CD4-positive, alpha-beta T cell treated with Interleukin-15 for 1 hour (primary cell): ENCODE measurements around the gene C9orf78.

ENCODE experiments used
- DNase-seq: peaks from one replicate; pipeline ENCODE4 v3.0.0-alpha.2; 2020

Gene C9orf78

DNA sequence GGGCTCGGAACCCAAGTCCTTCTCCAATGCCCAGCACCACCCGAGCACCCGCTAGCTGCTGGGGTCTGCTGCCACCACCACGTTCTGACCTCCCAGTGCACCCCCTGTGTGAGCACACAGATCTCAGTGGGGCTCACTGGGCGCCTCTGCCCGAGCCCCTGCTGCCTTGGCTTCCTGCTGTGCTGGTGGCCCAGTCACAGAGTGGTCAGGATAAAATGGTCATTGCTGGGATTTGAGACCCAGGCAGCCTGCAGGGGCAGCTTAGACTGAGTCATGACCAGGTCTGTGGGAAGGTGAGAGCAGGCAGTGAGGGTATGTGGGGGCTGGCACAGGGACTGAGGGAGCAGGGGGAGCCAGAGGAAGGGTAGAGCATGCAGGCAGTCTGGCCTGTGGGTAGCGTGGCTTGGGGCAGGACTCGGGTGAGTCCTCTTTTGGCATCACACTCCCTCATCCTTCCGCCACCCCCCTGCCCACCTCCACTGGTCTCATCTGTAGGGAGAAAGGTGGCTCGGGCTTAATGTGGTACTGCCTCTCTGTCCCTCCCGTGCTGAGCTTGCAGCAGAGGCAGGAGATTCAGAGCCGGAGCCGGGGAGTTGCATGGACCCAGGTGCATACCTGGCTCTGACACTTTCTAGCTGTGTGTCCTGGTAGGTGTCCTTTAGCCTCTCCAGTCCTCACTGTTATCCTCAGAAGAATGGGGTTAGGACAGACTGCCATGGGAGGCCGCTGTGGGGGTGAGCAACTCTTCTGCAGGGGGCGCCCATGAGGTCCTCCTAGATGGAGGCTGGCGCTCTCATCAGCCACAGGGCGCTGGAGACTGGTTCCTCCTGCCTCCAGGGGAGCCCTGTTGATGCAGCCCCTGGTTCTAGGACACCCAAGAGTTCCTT lies 32.3 kb upstream of the C9orf78 start:
- no peak for DNase-seq

DNA sequence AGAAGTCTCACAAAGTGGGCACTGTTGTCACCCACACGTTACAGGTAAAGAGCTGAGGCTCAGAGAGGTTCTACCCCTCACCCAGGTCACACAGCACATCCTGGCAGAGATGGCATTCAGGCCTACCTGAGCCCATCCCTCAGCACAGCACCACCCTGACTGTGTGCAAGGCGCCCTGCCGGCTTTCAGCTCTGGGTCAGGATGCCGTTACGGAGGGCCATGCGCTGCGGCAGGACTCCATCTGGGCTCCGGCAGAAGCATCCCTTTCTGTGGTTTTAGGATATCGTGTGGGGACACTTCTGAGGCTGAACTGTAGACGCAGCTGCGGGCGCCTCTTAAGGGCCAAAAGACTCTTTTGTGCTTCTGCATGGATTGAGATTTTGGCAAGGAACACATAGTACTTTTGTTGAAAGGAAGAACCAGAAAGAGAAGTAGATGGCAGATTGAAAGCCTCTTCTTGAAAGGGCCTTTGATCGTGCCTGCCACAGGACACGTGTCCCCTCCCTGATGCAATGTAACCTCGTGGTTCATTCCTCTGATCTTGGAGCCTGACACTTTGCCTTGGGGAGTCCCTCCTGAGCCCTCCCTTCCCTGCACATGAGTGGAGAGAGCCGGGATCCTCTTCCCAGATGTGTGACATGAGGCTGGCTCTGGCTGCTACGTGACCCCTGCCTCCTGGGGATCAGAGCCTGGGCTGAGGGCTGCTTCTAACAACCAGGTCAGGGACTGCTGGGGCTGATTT lies 31.5 kb upstream of the C9orf78 start:
- peak; percentile 54 for DNase-seq

DNA sequence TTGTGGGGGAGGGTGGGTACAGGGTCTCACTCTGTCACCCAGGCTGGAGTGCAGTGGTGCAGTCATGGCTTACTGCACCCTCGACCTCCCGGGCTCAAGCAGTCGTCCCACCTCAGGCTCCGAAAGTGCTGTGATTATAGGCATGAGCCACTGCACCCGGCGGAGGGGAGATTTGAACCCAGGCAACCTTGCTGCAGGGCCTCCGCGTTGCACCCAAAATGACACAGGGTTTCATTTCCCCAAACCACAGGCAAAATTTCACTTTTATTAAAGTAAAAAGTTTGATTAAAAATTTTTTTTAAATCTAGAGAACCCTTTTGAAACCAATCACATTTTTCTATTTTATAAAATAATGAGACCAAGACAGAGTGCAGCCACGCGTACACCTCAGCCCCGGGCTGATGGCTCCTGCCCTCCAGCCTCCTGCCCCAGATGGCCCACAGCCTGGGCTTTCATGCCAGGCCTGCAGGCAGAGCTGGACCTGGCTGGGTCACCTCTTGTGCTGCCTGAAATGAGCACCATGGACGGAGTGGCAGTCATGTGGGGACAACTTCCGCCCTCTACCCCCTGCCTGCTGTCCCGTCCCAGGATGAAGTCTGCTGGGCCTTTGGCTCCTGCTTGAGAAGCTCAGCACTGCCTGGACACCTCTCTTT lies 30.7 kb upstream of the C9orf78 start:
- no peak for DNase-seq

DNA sequence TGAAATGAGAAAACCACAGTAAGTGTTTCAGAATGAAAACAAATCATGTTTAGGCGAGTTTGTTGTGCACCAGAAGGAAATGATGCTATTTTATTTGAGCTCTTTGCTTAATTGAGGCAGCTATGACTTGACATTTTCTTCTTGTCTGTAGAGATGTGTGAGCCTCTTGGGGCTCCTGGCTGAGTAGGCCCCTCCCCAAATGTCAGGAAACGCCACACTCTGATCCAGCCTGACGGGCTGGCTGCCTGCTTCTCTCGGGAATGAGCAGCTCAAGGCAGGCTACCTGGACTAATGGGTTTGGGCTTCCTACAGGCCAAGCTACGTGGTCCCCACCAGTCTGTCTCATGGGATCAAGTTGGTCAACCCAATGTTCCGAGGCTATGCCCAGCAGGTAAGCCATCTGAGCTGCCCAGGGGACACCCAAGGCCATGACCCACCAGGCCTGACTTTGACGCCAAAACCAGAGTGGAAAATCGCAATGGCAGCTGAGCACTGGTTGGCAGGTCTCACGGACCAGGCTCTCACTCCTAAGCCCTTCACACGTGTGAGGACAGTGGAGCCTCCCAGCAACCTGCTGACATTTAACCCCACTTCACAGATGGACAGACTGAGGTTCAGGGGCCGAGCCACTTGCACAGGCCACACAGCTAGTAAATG lies 30.0 kb upstream of the C9orf78 start:
- DNase-seq, result no peak

DNA sequence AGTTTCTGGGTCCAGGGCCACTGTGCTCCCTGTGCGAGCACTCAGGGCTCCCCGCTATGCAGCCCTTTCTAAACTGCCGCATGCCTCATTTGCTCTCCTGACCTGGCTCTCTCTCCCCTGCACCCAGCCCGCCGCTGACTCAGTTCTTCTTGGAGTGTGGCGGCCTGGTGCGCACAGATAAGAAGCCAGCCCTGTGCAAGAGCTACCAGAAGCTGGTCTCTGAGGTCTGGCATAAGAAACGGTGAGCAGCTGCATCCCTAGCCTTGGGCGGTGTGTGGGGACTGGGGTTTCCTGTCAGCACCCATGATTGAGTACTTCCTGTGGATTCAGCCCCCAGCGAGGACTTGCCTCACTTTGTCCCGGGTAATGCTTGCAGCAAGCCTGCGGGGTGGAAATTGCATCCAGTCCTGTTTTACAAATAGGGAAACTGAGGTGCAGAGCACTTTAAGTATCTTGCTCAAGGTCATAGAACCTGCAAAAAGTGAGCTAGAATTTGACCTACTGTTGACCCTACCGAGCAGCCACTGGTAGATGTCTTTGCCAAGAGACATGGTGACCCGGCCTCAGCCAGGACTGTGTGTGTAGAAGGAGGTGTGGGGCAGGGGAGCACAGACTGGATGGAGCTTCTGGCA lies 28.1 kb upstream of the C9orf78 start:
- DNase-seq, result peak; percentile 50

DNA sequence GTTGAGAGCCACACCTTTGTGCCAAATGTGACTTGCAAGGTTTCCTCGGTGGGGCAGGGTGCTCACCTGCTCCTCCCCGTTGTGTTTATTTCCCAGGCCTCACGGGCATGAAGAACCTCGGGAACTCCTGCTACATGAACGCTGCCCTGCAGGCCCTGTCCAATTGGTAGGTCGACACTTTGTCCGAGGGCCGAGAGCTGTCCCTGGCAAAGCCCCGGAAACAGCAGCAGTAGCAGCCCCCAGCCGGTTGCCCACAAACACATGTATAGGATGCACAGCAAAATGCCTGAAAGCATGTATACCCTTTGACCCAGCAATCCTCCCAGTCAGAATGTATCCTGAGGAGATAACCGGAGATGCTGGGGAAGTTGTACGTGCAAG lies 26.4 kb upstream of the C9orf78 start:
- DNase-seq, result no peak

DNA sequence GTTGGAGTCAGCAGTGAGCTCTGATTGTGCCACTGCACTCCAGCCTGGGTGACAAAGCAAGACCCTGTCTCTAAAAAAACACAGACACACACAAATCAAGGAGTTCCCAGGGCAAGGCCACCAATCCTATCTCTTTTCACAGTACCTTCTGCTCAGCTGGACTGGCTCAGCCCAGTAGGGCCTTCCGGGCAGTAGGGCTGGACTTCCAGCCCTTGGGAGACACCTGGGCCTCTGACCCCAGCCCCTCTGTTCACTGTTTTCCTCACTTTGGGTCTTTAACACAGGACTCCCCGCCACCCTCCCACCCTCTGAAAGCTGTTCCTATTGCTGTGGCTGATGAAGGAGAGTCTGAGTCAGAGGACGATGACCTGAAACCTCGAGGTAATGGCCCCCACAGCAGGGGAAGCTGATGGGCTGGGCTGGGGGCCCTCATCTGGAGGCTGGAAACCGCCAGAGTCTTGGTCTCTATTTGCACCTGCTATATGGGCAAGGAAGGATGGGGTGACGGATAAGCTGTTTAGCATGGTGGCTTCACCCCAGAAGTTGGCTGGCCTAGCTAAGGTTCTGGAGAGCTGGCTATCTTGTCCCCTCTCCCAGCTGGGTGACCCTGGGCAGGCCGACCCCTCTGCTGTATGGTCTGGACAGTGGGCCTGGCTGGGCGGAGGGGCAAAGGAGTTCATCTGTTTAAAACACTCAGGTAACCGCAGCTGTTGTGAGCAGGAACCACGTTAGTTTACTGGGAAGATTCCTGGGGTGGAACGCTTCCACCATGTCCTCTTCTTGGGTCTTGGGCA lies 25.8 kb upstream of the C9orf78 start:
- DNase-seq, result no peak

DNA sequence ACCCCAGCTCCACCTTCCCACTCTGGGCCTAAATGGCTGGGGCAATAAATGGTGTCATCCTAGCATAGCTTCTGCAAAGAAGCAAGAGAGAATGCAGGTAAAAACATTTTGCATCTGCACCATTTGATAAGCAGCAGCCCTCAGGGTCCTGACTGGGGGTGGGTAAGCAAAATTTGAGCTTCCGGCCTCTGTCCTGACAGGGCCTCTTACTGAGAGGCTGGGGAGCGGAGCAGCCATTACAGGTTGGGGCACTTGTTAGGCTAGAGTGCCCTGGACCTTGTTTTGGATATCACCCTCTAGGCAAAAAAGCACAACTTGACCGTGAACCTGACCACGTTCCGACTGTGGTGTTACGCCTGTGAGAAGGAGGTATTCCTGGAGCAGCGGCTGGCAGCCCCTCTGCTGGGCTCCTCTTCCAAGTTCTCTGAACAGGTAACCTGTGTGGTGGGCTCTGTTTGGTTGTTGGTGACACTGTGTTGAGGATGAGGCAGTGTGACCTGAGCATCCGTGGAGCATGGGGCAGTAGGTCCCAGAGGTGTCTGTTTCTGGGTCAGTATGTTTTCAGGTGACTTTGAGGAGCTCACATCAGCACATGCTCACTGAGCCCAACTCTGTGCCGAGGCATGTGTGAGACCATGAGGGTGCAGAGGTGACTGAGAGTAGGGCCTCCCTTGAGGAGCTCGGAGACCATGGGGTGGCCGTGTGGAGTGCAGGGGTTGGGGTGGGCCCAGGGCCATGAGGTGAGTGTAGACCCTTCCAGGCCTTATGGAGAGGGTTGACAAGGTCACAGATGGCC lies 23.3 kb upstream of the C9orf78 start:
- no peak for DNase-seq

DNA sequence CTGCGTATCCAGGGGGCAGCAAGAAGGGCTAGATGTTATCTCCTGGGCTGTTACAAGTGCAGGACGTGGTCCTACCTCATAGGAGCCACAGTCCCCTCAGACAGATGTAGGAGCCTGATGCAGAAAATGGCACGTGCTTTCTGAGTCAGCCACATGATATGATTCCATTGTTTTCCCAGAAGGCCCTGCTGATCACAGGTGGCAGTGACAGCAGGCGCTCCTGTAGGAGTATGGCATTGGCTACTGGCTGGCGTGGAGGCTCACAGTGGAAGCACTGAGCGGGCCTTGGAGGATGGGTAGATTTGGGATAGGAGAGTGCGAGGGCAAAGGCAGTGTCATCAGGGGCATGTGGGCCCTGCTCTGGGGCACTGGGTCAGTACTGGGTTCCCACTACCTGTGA lies 22.1 kb upstream of the C9orf78 start:
- no peak for DNase-seq

DNA sequence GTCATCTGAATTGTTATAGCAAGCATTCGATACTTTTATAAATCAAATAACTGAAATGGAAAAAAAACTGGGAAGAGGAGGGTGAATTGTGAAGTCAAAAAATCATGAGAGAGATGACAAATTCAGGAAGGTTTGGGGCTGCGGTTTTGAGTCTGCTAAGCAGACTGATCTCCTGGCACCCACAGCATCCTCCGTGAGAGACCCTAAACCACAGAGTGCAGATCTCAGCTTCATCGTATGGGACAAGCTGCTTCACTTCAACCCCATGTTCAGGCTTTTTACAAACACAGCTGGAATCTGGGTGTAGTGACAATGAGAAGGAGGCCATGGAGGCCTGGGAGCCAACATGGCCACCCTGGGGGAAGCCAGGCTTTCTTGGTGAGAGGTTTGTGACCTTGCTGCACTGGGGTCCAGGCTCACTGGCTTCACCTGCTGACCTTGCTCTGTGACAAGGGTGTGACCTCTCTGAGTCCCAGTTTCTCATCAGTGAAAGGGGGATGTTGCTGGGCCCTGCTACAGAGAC lies 19.6 kb upstream of the C9orf78 start:
- DNase-seq, result no peak

DNA sequence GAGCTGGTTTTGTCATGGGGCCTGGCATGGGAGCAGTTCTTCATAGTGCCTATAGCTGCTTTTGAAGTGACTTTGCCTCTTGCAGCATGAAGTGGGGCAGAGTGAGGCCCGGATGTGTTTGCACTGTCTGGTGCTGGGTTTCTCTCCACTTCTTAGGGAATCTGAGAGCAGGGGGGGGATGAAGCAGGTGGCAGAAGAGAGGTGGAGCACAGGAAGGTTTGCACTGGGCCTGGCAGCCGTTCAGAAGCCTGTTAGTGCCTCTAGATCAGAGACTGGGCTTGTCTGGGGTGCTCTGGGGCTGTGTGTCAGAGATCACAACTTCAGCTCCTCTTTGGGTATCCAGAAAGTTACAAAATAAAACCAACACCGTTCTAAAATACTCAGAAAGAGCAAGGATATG lies 18.5 kb upstream of the C9orf78 start:
- DNase-seq, result no peak

DNA sequence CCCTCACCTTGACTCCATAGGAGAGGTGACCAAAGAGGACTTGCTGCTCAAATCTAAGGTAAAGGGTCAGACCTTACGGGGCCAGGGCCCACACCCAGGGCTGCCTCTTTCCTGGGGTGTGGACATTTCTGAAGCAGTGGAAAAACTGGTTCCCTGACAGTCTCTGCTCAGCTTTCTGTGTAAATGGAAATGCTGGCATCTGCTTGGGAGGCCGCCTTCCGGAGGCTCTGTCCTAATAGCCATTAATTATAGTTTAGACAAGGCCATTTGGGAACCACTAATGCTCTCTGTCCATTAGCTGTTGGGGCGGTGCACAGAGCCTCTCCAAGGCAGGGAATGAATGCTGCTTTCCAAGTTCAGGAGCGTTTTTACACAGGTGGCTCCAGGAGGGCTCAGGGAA lies 17.5 kb upstream of the C9orf78 start:
- no peak for DNase-seq

DNA sequence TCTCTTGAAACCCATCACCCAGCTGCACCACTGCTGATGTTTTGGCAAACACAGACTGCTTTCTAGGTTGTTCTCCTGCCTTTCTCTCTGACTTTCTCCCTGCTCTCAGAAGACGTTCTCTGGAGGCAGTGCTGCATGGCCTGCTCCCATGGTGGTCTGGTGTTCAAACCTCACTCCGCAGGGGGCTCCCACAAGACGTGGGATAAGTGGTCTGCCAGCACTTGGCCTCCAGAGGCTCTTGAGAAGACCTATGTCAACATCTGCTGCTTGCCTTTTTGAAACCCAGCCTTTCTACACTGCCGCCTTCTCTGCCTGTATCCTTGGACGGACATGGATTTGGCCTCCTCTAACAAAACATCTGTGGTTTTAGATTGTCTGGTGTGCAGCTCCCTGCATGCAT lies 16.7 kb upstream of the C9orf78 start:
- no peak for DNase-seq

DNA sequence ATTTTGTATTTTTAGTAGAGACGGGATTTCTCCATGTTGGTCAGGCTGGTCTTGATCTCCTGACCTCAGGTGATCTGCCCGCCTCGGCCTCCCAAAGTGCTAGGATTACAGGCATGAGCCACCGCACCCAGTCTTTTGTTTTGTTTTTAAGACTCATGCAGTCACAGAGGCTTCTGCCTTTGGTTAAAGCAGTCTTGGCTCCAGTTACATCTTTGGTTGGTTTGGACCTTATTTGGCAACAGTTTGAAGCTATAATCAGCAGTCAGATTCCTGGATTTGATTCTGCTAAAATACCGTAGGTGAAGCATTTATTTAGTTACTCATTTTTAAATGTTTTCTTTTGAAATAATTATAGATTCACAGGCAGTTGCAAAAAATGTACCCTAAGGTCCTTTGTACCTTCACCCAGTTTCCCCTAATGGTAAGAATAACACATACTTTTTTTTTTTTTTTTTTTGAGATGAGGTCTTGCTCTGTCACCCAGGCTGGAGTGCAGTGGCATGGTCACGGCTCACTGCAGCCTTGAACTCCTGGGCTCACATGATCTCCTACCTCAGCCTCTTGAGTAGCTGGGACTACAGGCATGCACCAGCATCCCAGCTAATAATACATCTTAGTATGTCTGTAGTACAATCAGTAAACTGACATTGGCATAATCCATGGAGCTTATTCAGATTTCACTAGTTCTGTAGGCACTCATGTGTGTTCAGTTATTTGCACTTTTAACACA lies 15.9 kb upstream of the C9orf78 start:
- no peak for DNase-seq

DNA sequence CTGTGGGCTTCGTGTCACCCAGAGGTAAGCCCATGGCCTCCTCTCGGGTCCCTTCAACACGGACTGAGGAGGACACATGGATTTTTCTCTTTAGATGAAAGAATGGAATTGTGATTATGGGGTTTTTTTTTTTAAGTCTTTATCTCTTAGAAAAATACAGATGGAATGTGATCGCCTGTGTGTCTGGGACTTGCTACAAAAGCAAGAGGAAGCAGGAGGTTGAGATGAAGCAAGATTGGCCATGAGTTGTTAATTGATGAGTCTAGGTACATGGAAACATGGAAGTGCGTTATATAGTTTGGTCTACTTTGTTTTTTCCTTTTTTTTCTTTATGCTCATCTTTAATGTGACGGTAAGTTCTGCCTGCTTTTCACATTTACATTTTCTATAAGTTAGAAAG lies 14.8 kb upstream of the C9orf78 start:
- DNase-seq, result no peak

DNA sequence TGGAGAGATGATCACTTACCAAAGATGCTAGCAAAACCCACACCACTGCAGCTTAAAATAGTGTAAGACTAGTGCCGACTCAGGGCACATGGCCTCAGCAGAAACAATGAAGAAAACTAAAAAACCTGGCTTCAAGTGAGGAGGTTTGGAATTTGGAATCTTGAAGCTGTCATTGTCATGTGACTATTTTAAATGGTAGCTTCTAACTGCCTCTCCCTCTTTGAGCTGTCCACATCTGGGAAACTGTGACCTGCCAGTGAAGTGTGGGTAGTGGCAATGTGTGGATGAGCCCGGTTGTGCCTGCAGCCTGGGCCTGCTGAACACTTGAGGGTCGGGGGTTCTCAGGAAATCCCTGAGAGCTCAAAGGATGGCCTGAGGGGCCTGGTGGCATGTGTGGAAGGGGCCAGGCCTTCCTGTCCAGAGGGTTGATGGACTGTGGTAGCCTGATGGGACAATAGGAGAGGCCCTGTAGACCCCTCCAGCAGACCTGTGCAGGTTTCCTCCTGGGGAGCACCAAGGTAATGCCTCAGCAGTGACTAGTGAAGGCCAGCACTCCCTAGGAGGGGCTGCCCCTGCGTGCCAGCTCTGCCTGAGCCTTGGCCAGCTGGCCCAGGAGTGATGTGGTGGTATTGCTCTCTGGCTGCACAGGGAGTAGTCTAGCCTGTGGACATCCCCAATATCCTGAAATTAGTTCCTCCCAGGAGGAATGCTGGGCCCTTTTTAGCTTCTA lies 13.8 kb upstream of the C9orf78 start:
- no peak for DNase-seq

DNA sequence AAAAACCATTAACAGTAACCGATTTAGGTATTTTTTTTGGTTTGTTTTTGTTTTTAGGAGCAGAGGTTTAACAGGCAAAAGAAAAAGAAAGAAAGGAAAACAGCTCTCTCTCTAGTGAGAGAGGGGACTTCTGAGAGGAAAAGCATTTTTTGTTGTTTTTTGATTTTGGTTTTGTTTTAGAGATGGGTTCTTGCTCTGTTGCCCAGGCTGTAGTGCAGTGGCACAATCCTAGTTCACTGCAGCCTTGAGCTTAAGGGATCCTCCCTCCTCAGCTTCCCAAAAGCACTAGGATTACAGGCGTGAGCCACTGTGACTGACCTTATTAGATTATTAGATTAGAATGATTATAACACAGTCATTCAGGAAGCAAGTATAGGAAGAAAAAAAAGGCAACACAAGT lies 10.3 kb upstream of the C9orf78 start:
- no peak for DNase-seq

DNA sequence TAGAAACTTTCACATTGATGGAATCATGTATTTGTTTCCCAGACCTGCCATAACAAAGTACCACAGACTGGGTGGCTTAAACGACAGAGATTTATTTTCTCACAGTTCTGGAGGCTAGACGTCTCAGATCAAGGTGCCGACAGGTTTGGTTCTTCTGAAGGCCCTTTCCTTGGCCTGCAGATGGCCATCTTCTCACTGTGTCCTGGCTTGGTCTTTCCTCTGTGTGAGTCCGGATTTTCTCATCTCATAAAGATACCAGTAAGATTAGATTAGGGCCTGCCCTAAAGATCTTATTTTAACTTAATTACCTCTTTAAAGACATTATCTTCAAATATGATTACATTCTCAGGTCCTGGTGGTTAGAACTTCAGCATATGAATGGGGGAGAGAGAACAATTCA lies 6.0 kb upstream of the C9orf78 start:
- no peak for DNase-seq

DNA sequence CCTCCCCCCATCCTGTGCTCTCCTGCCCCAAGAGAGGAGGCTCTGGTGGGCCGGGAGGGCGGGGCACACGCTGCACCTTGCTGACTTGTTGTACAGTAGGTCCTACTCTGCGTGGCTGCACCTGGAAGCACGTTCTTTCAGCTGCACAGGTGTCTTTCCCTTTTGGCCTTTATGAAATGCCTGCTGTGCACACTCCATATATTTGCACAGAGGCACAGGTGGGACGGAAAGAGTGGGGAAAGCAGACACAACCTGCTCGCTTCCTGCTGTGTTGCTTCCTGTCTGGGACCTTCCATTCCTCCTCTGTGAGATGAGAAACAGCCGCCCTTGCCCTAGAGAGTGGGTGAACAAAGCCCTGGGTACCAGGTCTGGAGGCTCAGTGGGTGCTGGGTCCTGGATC lies 5.0 kb upstream of the C9orf78 start:
- no peak for DNase-seq
